ENCODE results near the gene NTSR1. TPM values are rescaled to one million over a fixed set of nuclear protein-coding genes. Genes with fewer than 3 reads are reported as not detected.

NTSR1 gene
- total and polyA plus RNA-seq, 9 donors, result 0.05 to 0.23 (median 0.08) TPM; not detected in 5

- H3K27ac ChIP-seq, result no peak overlapping the region
- intact Hi-C loops (cut with DNase I), result loop anchor here in 3 of 4 donors (10.0 kb wide), 2 partner anchors 281 to 291 kb away; no protein-coding TSS in a partner anchor
Observed at GRCh38 chr20:62786157-62786556, 77.5 kb downstream of the NTSR1 start.

GRCh38 chr20:62787321-62787720 is 78.7 kb downstream of the NTSR1 start:
- no peak overlapping the region for H3K27ac ChIP-seq
- H3K4me1 ChIP-seq (ENCODE audit: insufficient read depth), result no peaks in the 10 kb centered on the region
- H3K27me3 ChIP-seq, result no peaks in the 10 kb centered on the region
- TF ChIP-seq POLR2A (IDR thresholded peaks at IDR 0.05), result no peak
- TF ChIP-seq, protein P1, sequence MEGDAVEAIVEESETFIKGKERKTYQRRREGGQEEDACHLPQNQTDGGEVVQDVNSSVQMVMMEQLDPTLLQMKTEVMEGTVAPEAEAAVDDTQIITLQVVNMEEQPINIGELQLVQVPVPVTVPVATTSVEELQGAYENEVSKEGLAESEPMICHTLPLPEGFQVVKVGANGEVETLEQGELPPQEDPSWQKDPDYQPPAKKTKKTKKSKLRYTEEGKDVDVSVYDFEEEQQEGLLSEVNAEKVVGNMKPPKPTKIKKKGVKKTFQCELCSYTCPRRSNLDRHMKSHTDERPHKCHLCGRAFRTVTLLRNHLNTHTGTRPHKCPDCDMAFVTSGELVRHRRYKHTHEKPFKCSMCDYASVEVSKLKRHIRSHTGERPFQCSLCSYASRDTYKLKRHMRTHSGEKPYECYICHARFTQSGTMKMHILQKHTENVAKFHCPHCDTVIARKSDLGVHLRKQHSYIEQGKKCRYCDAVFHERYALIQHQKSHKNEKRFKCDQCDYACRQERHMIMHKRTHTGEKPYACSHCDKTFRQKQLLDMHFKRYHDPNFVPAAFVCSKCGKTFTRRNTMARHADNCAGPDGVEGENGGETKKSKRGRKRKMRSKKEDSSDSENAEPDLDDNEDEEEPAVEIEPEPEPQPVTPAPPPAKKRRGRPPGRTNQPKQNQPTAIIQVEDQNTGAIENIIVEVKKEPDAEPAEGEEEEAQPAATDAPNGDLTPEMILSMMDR (IDR thresholded peaks at IDR 0.05), result no peak
- no peak for TF ChIP-seq EP300 (IDR thresholded peaks at IDR 0.05)
- H3K9me3 ChIP-seq, result no peaks in the 10 kb centered on the region
- no peak for DNase-seq
- intact Hi-C loops (cut with DNase I), result loop anchor here in 3 of 4 donors (10.0 kb wide), 2 partner anchors 283 to 293 kb away; no protein-coding TSS in a partner anchor
- no peak overlapping the region for H3K4me3 ChIP-seq
- no peaks in the 10 kb centered on the region for H3K36me3 ChIP-seq
- 78 to 83% (median 78%) methylated on average over 7 of the region's 7 CpGs for WGBS, 3 donors

More at GRCh38 chr20:62786157-62786556, 77.5 kb downstream of the NTSR1 start:
- WGBS, 3 donors, result 68 to 73% (median 73%) methylated on average over 13 of the region's 13 CpGs
- Histone ChIP-seq H3K4me3 (no peak overlapping the region), H3K9me3 (no peaks in the 10 kb centered on the region), H3K36me3 (no peaks in the 10 kb centered on the region), H3K4me1 (ENCODE audit: insufficient read depth) (no peaks in the 10 kb centered on the region), H3K27me3 (no peaks in the 10 kb centered on the region)
- TF ChIP-seq POLR2A (IDR thresholded peaks at IDR 0.05) (no peak), EP300 (IDR thresholded peaks at IDR 0.05) (no peak)
- TF ChIP-seq, protein P1 (IDR thresholded peaks at IDR 0.05), result no peak
- DNase-seq, result no peak

DNA sequence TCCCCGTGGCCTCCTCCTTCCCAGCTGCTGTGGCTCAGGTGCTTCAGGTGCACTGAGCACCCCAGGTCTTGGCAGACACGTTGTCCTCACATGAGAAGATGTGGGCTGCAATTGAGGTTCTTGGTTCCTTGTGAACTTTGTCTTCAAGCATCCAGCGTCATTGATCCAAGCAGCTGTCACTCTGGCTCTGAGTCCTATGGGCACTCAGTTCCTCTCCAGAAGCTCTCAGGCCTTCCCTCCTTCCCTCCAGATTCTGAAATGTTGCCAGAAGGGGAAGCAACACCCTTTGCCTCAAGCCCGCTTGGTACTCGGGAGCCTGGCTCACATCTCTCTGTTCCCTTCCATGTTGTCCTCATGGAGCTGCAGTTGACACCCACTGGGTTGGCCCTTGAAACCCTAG is 79.2 kb downstream of the NTSR1 start:
- intact Hi-C loops (cut with DNase I), result loop anchor here in 3 of 4 donors (10.0 kb wide), 2 partner anchors 283 to 293 kb away; no protein-coding TSS in a partner anchor
- Histone ChIP-seq H3K27ac (no peak overlapping the region), H3K9me3 (no peaks in the 10 kb centered on the region), H3K27me3 (no peaks in the 10 kb centered on the region), H3K36me3 (no peaks in the 10 kb centered on the region), H3K4me1 (ENCODE audit: insufficient read depth) (no peaks in the 10 kb centered on the region), H3K4me3 (no peak overlapping the region)
- no peak for DNase-seq
- TF ChIP-seq, protein P1 (IDR thresholded peaks at IDR 0.05), result no peak
- TF ChIP-seq EP300 (IDR thresholded peaks at IDR 0.05), result no peak
- no peak for TF ChIP-seq POLR2A (IDR thresholded peaks at IDR 0.05)
- 80 to 92% (median 82%) methylated on average over 5 of the region's 5 CpGs for WGBS, 3 donors

- Histone ChIP-seq H3K4me1 (ENCODE audit: insufficient read depth) (peaks cover under 1% of the 10 kb centered on the region), H3K27me3 (no peaks in the 10 kb centered on the region), H3K36me3 (no peaks in the 10 kb centered on the region), H3K9me3 (no peaks in the 10 kb centered on the region), H3K4me3 (no peak overlapping the region), H3K27ac (no peak overlapping the region)
- no peak for DNase-seq
- WGBS, 3 donors, result 76 to 83% (median 82%) methylated on average over 14 to 15 of the region's 15 CpGs
- intact Hi-C loops (cut with DNase I), result loop anchor here in 3 of 4 donors (10.0 kb wide), 2 partner anchors 284 to 294 kb away; no protein-coding TSS in a partner anchor
- TF ChIP-seq, protein P1 (IDR thresholded peaks at IDR 0.05), result no peak
- no peak for TF ChIP-seq POLR2A (IDR thresholded peaks at IDR 0.05)
- no peak for TF ChIP-seq EP300 (IDR thresholded peaks at IDR 0.05)
Observed at GRCh38 chr20:62788607-62789006, 80.0 kb downstream of the NTSR1 start.

All from ovary (tissue), 9 donors.